DOHH2 (cell line): ENCODE data around the gene CACNB4.
"Not testable (repeated sequence)": the region's sequence is repeated elsewhere in the genome, so short reads cannot be mapped to it uniquely, and the experiment has no call there.

ENCODE experiments used
- H3F3A ChIP-seq: fragments of 200-600 bp; sonication (generic), shearing (Covaris generic); 2 replicates; pipeline ENCODE4 v1.6.0; 2016; ENCODE audit warnings: antibody characterized with exemption, mild to moderate bottlenecking; ENCODE audit not compliant: control insufficient read depth, insufficient read depth
- H3K27ac ChIP-seq: fragments of 200-600 bp; sonication (generic); 2 replicates; pipeline ENCODE4 v1.5.1; 2014; ENCODE audit warnings: low read depth, mild to moderate bottlenecking, low read length, moderate library complexity
- H3K27me3 ChIP-seq: fragments of 200-600 bp; sonication (generic); 2 replicates; pipeline ENCODE4 v1.6.1; 2014; ENCODE audit warnings: mild to moderate bottlenecking, low read length, mixed read lengths; ENCODE audit not compliant: control insufficient read depth
- H3K36me3 ChIP-seq: fragments of 200-600 bp; sonication (generic); 2 replicates; pipeline ENCODE4 v1.6.1; 2014; ENCODE audit warnings: mild to moderate bottlenecking, low read length, moderate library complexity, mixed read lengths; ENCODE audit not compliant: control insufficient read depth
- H3K4me1 ChIP-seq: fragments of 200-600 bp; sonication (generic); 2 replicates; pipeline ENCODE4 v1.6.1; 2014; ENCODE audit warnings: mild to moderate bottlenecking, low read length, mixed read lengths; ENCODE audit not compliant: control insufficient read depth
- H3K4me2 ChIP-seq: fragments of 200-600 bp; sonication (generic); 2 replicates; pipeline ENCODE4 v1.6.0; 2014; ENCODE audit warnings: mild to moderate bottlenecking, low read length, moderate library complexity
- H3K4me3 ChIP-seq: fragments of 200-600 bp; sonication (generic); 2 replicates; pipeline ENCODE4 v1.5.1; 2014; ENCODE audit warnings: mild to moderate bottlenecking, low read length, mixed read lengths
- H3K79me2 ChIP-seq: fragments of 200-600 bp; sonication (generic); 2 replicates; pipeline ENCODE4 v1.6.1; 2014; ENCODE audit warnings: mild to moderate bottlenecking, low read length, mixed read lengths; ENCODE audit not compliant: control insufficient read depth
- H3K9me2 ChIP-seq: fragments of 200-600 bp; sonication (generic); replicated peaks from 2 replicates; pipeline ENCODE4 v1.6.1; 2014; ENCODE audit warnings: mild to moderate bottlenecking, low read length, mixed read lengths; ENCODE audit not compliant: control insufficient read depth
- H3K9me3 ChIP-seq: fragments of 200-600 bp; sonication (generic); 2 replicates; pipeline ENCODE4 v1.6.1; 2014; ENCODE audit warnings: antibody characterized with exemption, low read length, mixed read lengths; ENCODE audit not compliant: control insufficient read depth, insufficient read depth
- H4K20me1 ChIP-seq: fragments of 200-600 bp; sonication (generic); 2 replicates; pipeline ENCODE4 v1.6.0; 2014; ENCODE audit warnings: low read depth, mild to moderate bottlenecking, antibody characterized with exemption, low read length, moderate library complexity; ENCODE audit not compliant: control insufficient read depth, insufficient read depth
- EZH2phosphoT487 ChIP-seq: fragments of 200-600 bp; sonication (generic); IDR thresholded peaks from 2 replicates; pipeline ENCODE4 v1.6.1; 2017; ENCODE audit warnings: borderline replicate concordance, mild to moderate bottlenecking, antibody characterized with exemption, low read length, moderate library complexity, mixed read lengths
- TF ChIP-seq, protein P1 (sequence below): fragments of 200-600 bp; sonication (generic); IDR thresholded peaks from one replicate; pipeline ENCODE4 v1.5.1; 2014; ENCODE audit warnings: antibody characterized with exemption, mild to moderate bottlenecking, low read depth, low read length; ENCODE audit not compliant: poor library complexity, severe bottlenecking

CACNB4 gene

DNA sequence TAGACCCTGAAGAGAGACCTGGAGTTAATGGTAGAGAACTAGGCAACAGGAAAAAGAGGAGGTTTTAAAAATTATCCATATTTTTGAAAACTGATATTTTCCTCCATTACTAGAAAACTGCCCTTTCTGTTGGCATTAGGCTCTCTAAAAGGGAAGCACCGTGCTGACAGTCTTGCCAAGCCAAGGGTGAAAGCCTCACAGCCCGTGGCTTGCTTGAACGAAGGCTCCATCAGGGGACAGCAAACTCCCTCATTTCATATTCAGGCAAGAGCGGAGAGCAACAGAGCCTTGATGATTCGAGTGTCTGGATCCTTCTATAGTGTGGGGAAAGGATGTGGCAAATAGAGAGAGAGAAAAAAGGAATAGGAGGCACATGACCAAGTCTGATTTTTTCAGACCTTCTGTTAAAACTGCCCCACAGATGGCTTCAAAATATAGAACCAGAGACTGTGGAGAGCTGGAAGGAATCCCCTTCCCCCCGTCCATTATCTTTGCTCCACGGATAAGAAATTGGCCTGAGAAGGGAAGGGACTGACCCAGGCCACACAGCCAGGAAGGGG lies 67.0 kb downstream of the CACNB4 start:
- Histone ChIP-seq H3K9me3 (no peaks in the 10 kb centered on the region), H3K4me2 (no peak overlapping the region), H3F3A (no peaks in the 10 kb centered on the region), H3K9me2 (no peaks in the 10 kb centered on the region), H3K79me2 (no peaks in the 10 kb centered on the region), H4K20me1 (no peaks in the 10 kb centered on the region), H3K4me3 (no peak overlapping the region), H3K27ac (no peak overlapping the region), H3K36me3 (no peaks in the 10 kb centered on the region), H3K27me3 (peaks cover 9% of the 10 kb centered on the region), H3K4me1 (no peaks in the 10 kb centered on the region)
- no peak for TF ChIP-seq EZH2phosphoT487
- TF ChIP-seq, protein P1, sequence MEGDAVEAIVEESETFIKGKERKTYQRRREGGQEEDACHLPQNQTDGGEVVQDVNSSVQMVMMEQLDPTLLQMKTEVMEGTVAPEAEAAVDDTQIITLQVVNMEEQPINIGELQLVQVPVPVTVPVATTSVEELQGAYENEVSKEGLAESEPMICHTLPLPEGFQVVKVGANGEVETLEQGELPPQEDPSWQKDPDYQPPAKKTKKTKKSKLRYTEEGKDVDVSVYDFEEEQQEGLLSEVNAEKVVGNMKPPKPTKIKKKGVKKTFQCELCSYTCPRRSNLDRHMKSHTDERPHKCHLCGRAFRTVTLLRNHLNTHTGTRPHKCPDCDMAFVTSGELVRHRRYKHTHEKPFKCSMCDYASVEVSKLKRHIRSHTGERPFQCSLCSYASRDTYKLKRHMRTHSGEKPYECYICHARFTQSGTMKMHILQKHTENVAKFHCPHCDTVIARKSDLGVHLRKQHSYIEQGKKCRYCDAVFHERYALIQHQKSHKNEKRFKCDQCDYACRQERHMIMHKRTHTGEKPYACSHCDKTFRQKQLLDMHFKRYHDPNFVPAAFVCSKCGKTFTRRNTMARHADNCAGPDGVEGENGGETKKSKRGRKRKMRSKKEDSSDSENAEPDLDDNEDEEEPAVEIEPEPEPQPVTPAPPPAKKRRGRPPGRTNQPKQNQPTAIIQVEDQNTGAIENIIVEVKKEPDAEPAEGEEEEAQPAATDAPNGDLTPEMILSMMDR: no peak

DNA sequence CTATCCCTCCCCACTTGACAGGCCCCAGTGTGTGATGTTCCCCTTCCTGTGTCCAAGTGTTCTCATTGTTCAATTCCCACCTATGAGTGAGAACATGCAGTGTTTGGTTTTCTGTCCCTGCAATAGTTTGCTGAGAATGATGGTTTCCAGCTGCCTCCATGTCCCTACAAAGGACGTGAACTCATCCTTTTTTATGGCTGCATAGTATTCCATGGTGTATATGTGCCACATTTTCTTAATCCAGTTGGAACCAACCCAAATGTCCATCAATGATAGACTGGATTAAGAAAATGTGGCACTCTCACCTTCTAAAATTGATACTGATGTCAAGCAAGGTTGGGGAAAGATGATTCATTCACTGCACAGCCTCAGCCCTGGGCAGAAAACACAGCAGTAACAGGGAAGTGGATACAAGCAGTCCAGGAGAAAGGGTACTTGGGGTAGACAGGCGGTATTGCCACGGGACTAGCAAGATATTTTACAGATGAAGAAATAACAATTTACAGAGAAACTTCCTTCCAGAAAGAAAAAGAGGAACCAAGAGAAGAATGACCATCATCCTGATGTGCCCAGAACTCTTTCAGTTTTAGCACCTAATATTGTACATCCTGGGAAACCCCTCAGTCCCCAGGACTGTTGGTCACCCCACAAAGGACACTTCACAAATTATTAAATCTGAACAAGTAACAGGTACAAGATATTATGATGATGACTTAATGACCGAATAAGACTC lies 68.1 kb downstream of the CACNB4 start:
- H3K27me3 ChIP-seq, H3K79me2 ChIP-seq, H3K9me3 ChIP-seq, H3K4me2 ChIP-seq, H4K20me1 ChIP-seq, H3K36me3 ChIP-seq, H3K27ac ChIP-seq, H3K9me2 ChIP-seq, H3K4me3 ChIP-seq, H3F3A ChIP-seq, H3K4me1 ChIP-seq: not testable (repeated sequence)

DNA sequence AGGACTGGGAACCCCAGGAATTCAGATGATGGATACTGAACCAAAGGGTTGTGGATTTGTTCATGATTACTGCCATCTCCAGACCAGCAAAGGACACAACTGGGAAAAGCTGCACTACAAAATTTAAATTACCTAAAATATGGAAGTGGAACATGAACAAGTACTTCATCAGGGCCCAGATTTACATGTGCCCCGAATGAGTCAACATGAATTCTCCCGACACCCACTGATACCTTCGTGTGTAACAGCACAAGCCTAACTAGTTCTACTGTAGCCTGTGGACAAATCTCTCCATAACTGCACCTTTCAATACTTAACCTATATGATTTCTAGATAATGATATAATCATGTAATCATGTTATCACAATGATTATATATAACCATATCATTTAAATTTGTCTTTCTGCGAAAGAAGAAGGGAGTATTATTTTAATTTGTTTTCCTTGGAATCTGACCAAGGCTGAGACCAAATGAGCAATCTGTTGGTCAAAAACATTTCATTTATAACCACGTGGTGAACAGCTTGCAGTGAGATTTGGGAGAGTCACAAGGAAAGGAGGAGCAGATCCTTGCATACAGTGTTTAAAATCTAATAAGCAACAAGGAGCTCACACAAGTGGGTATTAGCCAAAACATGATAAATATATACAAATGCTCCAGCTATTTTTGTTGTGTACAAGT lies 70.5 kb downstream of the CACNB4 start:
- H4K20me1 ChIP-seq: no peaks in the 10 kb centered on the region
- no peaks in the 10 kb centered on the region for H3F3A ChIP-seq
- no peak overlapping the region for H3K4me3 ChIP-seq
- H3K9me3 ChIP-seq: no peaks in the 10 kb centered on the region
- no peak for TF ChIP-seq EZH2phosphoT487
- TF ChIP-seq, protein P1: no peak
- H3K36me3 ChIP-seq: no peaks in the 10 kb centered on the region
- H3K27me3 ChIP-seq: peaks cover 9% of the 10 kb centered on the region
- H3K9me2 ChIP-seq: no peaks in the 10 kb centered on the region
- no peaks in the 10 kb centered on the region for H3K79me2 ChIP-seq
- H3K4me2 ChIP-seq: no peak overlapping the region
- H3K4me1 ChIP-seq: 0 out of 2 replicates have a peak, but pooled peaks cover 4% of the 10 kb centered on the region
- H3K27ac ChIP-seq: no peak overlapping the region
